ENCODE results near the gene TEF.
"Not testable (repeated sequence)": the region's sequence is repeated elsewhere in the genome, so short reads cannot be mapped to it uniquely, and the experiment has no call there.

DNA sequence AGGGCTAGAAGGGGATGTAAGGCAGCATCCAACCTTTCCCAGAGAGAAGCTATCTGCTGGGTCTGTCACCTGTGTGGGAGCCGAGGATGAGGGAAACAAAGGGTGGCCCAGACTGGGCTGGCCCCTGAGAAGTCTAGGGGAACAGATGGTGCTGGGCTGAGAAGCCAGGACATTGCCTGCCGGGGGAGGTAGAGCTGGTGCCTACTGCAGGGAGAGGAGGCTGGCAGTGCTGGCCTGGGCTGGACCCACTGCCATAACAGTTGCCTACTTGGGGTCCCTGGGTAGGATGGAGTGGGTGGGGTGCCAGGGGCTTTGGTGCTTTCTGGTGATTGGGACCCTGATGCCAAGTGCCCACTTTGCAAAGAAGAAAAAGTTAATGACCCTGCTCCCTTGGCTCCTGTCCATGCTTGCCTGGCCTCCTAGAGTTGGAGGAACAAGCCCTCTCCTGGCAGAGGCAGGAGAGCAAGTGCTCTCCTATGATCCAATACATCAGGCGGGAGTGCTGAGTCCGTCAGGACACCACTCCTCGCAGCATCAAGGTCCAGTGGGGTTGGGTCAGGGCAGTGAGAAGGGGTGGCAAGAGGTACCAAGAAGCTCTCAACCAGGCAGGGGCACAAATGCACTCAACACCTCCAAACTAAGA, 52.7 kb downstream of the TEF start:
- TF ChIP-seq, protein P1, sequence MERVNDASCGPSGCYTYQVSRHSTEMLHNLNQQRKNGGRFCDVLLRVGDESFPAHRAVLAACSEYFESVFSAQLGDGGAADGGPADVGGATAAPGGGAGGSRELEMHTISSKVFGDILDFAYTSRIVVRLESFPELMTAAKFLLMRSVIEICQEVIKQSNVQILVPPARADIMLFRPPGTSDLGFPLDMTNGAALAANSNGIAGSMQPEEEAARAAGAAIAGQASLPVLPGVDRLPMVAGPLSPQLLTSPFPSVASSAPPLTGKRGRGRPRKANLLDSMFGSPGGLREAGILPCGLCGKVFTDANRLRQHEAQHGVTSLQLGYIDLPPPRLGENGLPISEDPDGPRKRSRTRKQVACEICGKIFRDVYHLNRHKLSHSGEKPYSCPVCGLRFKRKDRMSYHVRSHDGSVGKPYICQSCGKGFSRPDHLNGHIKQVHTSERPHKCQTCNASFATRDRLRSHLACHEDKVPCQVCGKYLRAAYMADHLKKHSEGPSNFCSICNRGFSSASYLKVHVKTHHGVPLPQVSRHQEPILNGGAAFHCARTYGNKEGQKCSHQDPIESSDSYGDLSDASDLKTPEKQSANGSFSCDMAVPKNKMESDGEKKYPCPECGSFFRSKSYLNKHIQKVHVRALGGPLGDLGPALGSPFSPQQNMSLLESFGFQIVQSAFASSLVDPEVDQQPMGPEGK (CRISPR knock-in tag; IDR thresholded peaks at IDR 0.05; ENCODE audit: borderline replicate concordance): not testable (repeated sequence)
- TF ChIP-seq ZC3H10 (CRISPR knock-in tag; IDR thresholded peaks at IDR 0.05); PPARA (CRISPR knock-in tag; IDR thresholded peaks at IDR 0.05; ENCODE audit: borderline replicate concordance); GLIS3 (CRISPR knock-in tag; IDR thresholded peaks at IDR 0.05); RARB (CRISPR knock-in tag; IDR thresholded peaks at IDR 0.05); ZFP30 (CRISPR knock-in tag; IDR thresholded peaks at IDR 0.05): not testable (repeated sequence)
- TF ChIP-seq, protein P2, sequence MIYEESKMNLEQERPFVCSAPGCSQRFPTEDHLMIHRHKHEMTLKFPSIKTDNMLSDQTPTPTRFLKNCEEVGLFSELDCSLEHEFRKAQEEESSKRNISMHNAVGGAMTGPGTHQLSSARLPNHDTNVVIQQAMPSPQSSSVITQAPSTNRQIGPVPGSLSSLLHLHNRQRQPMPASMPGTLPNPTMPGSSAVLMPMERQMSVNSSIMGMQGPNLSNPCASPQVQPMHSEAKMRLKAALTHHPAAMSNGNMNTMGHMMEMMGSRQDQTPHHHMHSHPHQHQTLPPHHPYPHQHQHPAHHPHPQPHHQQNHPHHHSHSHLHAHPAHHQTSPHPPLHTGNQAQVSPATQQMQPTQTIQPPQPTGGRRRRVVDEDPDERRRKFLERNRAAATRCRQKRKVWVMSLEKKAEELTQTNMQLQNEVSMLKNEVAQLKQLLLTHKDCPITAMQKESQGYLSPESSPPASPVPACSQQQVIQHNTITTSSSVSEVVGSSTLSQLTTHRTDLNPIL (CRISPR knock-in tag; IDR thresholded peaks at IDR 0.05; ENCODE audit: low read depth): not testable (repeated sequence)

All from SK-N-SH treated with all-trans-retinoic acid at 6 μM for 48 hours (cell line).